NK-92 (cell line): ENCODE data around the gene KRT26.
"Not testable (repeated sequence)": the region's sequence is repeated elsewhere in the genome, so short reads cannot be mapped to it uniquely, and the experiment has no call there.

Experiments used
- DNase-seq: peaks from one replicate; lab custom pipeline; 2025; ENCODE audit not compliant: unreplicated experiment; lab: John Stamatoyannopoulos, UW

The KRT26 gene, protein sequence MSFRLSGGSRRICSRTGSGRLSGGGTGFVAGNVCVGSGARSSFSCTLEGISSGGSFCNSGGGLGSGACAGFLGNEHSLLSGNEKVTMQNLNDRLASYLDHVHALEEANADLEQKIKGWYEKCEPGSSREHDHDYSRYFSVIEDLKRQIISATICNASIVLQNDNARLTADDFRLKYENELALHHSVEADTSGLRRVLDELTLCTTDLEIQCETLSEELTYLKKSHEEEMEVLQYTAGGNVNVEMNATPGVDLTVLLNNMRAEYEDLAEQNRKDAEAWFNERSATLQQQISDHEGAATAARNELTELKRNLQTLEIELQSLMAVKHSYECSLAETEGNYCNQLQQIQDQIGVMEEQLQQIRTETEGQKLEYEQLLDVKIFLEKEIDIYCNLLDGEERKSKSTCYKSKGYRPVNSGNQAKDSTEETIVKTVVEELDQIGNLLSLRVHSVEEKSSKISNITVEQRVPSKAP

DNA sequence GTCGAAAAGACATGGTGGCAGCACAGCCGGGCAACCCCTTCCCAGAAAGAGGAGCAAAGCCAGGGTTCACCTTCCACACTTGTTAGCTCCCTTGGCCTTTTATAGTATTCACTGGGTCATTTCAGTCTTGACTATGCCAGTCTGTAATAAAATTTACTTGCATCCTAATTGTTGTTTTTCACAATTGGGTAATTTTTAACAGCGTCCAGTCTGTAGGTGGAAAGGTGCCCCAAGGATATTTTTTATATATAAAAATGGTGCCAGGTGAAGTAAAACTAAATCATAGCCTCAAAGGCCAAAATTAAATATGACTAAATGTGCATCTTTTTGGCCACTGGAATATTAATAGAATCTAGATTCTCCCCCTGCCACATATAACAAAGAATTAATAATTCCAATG is at the start of gene KRT26:
Gene KRT26 (minus strand): TSS at position 101 of the 400 bp plus-strand sequence. CDS start 88 bp downstream, at position 13.
- no peak for DNase-seq

DNA sequence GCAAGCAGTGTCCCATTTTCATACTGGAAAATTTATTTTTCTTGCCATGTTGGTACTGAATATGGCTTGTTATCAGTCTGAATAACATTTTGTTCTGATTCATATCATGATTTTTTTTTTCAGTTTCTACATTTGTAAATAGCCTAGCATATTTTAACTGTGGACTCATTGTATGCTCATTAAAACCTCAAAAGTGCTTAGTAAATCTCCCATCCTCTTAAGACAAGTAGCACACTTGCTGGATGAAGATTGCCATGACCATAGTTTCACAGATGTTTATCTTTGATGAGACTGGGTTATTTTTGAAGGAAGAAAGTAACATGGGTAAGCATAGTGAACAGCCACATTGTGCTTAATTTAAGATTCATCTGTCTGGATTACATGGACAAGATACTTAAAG is 49.5 kb upstream of the KRT26 start:
- no peak for DNase-seq

DNA sequence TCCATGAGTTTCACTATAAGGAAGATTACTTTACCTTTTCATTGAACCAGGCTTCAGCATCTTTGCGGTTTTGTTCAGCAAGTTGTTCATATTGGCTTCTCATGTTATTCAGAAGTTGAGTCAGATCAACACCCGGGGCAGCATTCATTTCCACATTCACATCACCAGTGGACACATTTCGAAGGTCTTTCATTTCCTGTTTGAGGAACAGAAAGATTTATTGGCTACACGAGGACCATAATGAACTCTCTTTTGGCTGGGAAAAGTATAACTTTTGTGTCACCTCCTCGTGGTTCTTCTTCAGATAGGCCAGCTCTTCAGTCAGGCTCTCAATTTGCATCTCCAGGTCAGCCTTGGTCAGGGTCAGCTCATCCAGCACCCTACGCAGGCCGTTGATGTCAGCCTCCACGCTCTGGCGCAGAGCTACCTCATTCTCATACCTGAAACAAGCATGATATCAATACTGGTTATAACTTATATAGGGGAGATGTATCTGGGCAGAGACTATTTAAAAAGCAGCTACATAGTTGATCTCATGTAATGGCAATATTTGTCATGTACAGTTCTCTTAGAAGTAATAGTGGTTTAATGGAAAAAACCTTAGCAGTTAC is 48.3 kb upstream of the KRT26 start:
- DNase-seq: no peak

DNA sequence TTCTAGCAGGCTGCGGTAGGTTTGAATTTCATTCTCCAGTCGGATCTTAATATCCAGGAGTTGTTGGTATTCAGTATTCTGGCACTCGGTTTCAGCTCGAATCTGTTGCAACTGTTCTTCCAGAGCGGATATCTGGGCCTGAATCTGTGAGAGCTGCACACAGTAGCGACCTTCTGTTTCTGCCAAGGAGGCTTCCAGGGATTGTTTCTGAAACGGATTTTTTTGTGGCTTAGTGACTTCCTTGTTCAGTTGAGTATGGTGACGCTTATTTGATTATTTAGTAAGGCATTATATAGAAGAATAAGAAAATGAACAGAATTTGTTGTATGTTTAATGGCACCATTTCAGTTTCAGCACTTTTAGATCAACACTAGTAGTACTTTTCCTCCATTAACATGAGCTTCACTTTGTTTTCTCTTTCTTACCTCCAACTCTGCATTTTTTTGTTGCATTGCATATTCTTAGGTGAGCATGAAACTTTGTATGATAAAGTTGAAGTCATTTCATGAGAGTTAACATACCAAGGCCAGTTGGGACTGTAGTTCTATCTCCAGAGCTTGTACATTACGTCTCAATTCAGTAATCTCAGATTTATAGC is 47.6 kb upstream of the KRT26 start:
- no peak for DNase-seq

DNA sequence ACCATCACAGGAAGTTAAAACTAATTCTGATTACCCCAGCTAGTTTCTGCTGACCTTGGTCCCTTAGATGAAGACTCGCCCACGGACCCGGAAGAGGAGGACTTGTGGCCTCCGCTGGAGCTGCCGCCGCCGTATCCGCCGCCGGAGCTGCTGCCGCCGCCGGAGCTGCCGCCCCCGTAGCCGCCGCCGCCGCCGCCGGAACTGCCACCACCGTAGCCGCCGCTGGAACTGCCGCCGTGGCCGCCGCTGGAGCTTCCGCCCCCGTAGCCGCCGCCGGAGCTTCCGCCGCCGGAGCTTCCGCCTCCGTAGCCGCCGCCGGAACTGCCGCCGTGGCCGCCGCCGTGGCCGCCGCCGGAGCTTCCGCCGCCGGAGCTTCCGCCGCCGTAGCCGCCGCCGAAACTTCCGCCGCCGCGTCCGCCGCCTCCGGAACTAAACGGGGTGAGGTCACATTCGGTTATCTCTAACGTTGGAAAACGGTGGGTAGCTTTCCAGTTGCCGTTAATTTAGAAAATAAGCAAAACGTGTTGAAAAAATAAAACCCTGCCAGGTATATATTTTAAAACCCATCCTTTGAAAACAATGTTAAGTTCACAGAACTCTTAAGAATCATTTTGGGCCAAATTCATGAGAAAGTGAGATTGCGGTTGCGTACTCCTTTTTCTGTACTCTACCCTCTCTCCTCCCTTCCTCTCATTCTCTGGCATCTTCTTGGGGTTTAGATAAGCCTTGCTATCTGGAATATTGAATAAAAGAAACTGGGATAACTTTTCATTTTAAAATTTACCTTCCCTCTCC is 46.9 kb upstream of the KRT26 start:
- peak; percentile 18 for DNase-seq

DNA sequence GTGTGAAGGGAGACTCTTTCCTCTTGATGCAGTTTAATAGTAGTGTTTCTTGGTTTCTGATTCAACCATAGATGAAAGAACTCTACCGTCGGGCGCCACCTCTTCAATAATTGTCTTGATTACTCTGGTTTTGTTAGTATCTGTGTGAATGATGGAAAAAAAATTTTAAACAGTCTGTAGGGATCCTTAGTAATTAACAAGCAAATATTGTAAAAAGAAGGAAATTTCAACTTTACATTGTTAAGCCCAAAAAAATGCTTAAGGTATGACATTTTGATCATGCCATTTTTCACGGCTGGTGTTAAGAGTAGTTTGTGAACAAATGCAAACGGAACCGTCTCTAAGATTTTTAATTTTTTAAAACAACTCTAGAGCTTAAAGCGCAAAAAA is 46.3 kb upstream of the KRT26 start:
- no peak for DNase-seq

DNA sequence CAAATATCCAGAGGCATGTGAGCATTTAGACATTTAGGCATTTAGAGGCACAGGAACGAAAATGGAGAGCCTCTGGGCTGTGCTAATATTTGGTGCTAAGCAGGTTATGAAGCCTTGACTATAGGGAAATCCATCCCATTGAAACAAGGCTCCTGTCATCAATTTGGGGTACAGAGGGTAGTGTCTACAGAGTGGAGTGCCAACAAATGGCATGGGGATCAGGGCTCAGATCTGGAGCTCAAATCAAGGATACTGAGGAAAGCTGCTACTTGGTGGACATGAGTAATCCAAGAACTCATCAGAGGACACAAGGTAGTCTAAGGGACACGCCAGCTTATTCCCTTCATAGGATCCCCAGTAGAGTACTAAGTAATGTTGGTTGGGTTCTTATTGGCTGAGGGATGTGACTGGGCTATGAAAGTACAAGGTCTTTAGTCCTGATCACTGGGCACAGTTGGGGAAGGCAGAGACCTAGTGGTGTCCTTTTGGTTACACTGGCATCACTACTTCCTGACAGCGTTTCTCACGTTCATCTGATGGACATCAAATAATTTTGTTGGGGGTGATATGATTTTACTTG is 45.2 kb upstream of the KRT26 start:
- DNase-seq: no peak

DNA sequence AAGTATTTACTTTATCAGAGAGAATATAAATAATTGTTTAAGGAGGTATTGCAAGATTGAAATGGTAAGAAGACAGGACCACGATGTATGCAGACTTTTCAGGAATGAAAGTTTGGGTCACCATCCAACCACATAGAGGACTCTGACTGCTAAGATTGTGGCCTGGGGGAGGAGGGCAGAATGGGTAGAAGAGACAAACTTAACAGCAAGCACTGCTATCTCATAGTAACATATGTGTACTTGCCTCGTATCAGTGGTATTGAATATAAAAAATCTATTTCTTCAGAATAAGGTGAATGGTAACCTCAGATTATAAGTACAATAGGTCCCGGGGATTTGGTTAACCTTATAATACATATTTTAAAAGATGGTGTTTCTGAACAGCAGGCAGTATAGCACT is 44.6 kb upstream of the KRT26 start:
- DNase-seq: no peak

DNA sequence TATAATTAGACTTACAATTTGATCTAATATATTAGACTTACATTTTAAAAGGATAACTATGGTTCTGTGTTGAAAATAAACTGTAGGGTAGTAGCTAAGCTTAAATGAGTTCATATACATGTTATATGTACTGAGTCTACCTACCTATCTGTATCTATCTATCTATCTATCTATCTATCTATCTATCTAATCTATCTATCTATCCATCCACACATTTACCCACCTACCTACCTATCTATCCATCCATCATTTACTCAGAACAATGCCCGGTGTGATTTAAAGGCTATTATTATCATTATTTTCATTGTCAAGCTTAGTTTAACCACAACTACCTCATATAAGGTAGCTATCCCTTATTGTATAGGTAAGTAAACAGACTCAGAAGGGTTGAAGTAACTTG is 43.4 kb upstream of the KRT26 start:
- DNase-seq: no peak

DNA sequence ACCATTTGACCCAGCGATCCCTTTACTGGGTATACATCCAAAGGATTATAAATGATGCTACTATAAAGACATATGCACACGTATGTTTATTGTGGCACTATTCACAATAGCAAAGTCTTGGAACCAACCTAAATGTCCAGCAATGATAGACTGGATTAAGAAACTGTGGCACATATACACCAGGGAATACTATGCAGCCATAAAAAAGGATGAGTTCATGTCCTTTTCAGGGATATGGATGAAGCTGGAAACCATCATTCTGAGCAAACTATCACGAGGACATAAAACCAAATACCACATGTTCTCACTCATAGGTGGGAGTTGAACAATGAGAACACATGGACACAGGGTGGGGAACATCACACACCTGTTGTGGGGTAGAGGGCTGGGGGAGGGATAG is 42.7 kb upstream of the KRT26 start:
- DNase-seq: not testable (repeated sequence)

DNA sequence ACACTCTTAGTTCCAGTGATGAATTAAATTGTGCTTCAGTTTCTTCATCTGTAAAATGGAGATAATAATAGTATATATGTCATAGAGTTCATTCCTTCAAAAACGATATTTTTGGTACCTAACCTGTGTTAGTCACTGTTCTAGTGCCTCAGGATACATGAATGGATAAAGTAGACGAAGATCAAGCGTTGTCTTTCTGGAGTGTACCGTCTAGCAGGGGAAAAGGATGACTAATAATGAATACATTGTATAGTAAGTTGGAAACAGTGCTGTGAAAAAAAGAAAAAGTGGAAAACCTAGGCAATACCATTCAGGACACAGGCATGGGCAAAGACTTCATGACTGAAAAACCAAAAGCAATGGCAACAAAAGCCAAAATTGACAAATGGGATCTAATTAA is 41.8 kb upstream of the KRT26 start:
- DNase-seq: no peak

DNA sequence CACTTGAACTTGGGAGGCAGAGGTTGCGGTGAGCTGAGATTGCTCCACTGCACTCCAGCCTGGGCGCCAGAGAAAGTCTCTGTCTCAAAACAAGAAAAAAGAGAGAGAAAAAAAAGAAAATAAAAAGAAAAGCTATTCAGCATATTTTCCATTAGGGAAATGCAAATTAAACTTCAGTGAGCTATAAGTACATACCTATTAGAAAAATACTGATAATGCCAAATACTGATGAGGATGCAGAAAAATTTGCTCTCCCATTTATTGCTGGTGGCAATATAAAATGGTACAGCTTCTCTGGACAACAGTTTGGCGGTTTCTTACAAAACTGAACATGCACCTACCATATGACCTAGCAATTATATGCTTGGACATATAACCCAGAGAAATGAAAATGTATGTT is 40.6 kb upstream of the KRT26 start:
- DNase-seq: no peak

DNA sequence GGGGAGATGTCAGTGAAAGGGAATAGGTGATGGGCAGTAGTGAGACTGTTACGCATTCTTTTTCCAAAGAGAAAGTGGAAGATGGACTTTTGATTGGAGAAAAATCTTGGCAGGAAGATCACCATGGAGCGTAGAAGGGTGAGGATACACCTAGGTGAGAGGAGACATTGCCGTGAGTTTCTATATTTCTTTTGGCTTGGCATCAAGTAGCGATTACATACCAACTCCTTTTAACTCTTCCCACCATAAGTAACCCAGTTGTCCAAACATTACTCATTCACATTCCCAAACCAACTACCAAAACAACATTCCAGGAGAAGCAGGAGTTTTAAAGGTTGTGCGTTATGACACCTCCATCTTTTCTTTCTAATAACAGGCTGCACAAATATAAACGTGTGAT is 38.5 kb upstream of the KRT26 start:
- no peak for DNase-seq

DNA sequence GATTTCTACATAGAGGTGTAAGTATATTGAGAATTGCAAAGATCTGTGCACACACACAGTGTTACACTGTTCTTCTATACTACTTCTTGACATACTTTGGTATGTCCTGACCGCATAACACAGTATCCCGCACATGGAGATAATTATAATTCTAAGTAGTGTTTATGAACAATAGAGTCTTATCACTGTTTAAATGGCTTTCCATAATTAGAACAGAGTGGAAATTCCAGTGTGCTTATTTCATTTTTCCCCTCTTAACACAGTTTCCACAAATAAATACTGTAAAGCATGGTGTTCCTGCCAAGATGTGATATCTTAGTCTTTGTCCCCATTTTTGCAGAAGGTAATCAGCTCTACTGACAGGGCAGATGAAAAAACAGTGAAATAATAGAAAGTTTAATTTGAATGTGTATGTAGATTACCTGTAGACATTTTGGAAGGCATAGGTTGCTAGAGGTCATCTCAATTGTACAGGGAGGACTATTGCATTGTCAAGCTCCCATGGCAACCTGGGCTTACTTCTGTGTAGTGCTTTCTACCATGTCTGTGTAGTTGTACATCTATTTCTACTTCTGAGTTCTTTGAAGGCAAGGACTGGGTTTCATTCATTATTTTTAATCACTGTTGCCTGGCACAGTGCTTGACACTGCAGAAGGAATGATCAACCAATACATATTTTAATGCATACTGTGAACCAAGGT is 37.9 kb upstream of the KRT26 start:
- DNase-seq: no peak

DNA sequence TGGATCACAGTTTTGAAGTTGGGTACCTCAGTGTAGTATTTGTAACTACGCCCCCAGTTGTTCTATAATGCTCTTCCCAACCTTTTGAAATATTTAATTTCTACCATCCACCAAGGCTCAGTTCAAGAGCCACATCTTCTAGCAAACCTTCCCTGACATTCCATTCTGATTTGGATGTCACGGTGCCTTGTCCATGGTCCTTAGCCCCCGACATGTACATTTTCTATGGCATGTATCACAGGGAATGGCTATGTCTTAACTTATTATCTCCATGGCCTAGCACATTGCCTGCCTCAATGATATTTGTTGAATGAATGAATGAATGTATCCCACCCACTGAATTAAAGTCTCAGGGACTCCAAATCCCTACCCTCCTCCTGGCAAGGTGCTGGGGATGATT is 34.1 kb upstream of the KRT26 start:
- DNase-seq: no peak

DNA sequence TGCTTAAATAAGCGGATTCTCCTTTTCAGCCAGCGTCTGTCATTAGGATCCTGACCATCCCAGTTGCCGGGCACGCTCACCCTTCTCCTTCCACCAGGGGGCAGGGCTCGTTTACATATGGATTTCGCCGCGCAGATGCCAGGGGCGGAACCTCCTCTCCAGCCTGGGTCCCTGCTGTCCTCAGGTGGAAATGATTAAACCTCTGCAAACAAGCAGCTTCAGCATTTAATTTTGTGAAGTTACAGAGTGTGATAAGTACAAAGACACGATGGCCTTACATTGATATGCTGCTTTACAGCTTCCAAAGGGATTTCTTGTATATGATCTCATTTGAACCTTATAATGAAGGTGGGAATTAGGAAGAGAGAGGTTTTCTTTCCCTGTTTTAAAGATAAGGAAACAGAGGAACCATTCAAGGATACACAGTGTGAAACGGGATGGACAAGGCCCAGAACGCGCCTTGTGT is 31.6 kb upstream of the KRT26 start:
- no peak for DNase-seq

DNA sequence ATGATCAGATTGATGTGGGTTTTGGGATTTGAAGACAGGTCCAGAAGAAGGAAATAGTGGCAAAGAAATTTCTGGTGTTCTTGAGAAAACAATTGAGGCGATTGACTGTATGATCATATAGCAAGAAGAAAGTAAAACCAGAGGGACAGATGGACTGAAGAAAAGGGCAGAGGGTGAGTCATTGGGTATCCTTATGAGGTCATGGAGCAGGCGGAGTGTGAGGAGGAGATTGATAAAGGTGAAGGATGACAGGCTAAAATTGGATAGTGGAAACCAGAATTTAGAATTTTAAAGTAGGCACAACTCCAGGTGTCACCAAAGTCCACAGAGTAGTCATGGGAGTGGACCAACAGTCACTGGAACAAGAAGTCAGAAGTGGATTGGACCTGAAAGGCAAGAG is 29.2 kb upstream of the KRT26 start:
- no peak for DNase-seq

DNA sequence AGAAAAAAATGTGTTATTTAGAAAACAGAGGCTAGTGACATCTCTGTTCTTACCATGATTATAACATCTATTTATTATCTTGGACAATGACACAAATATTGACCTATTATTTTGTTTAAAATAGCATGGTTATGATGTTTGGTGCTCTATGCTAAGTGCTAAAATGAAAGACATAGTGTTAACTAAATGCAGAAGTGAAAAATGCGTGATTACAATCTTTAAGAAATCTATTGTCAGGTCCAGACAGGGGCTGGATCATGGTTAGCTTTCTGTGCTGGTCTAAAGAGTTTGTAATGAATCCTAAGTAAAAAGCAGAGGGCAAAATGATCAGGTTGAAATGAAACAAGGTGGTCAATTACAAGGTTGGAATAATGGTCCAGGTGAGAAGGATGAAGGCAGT is 28.4 kb upstream of the KRT26 start:
- DNase-seq: no peak

DNA sequence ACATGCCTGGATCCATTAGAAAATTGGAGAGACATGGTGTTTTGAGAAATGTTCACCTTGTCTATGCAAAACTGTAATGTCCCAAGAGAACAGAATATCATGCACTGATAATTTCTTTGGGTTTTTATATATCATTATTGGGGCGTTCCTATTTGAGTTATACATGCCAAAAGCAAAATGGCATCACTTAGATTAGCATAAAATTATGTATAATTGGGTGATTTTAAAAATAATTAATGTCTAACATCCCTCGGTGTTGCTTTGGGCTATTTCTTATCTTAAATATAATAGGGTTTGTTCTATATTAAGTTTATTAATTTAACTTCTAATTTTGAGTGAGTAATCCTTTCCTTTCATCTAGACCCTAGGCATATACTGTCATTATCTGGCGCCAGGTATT is 27.9 kb upstream of the KRT26 start, which contains the start of gene KRT28:
Gene KRT28 (minus strand): TSS at position 101 of the 400 bp plus-strand sequence. CDS start 66 bp downstream, at position 35.
- no peak for DNase-seq

DNA sequence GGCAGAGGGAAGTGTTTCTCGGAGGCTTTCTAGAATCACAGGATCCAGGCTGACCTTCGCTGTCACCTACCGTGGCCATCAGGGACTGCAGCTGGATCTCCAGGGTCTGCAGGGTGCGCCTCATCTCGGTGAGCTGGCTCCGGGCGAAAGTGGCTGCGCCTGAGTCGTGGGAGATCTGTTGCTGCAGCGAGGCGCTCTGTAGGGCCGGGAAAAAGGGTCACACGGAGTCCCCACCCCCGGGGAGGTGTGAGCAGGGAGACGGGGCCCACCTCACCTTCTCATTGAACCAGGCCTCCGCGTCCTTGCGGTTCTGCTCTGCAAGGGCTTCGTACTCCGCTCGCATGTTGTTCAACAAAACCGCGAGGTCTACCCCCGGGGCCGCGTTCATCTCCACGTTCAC is 24.8 kb upstream of the KRT26 start:
- no peak for DNase-seq
